Coronary artery (tissue), 2 donors: ENCODE results near the gene LAP3.
A peak's percentile ranks its signal among the peaks of the same experiment; 100 is the strongest.

ENCODE experiments used
- DNase-seq: peaks from one replicate; pipeline ENCODE4 v3.0.0-alpha.2; 2017; ENCODE audit warnings: low spot score
- H3K27ac ChIP-seq, 2 donors: fragments of 200-600 bp; sonication (generic); one replicate each; pipeline ENCODE4 v1.5.1; 2016 to 2019
- H3K4me3 ChIP-seq: fragments of 200-600 bp; sonication (generic); 2 replicates; pipeline ENCODE4 v1.5.1; 2016; ENCODE audit warnings: mild to moderate bottlenecking, moderate library complexity
- TF ChIP-seq, protein P1 (sequence below): fragments of 200-600 bp; sonication (generic); IDR thresholded peaks from one replicate; pipeline ENCODE4 v1.5.1; 2019; ENCODE audit warnings: antibody characterized with exemption

Gene LAP3

GRCh38 chr4:17578482-17578891 lies 1.5 kb downstream of the LAP3 start:
- Histone ChIP-seq H3K27ac (peak overlapping the region in 1 of 2 donors; percentile 94), H3K4me3 (peak overlapping the region; percentile 87)
- no peak for DNase-seq
- TF ChIP-seq, protein P1, sequence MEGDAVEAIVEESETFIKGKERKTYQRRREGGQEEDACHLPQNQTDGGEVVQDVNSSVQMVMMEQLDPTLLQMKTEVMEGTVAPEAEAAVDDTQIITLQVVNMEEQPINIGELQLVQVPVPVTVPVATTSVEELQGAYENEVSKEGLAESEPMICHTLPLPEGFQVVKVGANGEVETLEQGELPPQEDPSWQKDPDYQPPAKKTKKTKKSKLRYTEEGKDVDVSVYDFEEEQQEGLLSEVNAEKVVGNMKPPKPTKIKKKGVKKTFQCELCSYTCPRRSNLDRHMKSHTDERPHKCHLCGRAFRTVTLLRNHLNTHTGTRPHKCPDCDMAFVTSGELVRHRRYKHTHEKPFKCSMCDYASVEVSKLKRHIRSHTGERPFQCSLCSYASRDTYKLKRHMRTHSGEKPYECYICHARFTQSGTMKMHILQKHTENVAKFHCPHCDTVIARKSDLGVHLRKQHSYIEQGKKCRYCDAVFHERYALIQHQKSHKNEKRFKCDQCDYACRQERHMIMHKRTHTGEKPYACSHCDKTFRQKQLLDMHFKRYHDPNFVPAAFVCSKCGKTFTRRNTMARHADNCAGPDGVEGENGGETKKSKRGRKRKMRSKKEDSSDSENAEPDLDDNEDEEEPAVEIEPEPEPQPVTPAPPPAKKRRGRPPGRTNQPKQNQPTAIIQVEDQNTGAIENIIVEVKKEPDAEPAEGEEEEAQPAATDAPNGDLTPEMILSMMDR = no peak

GRCh38 chr4:17580969-17581368 lies 4.0 kb downstream of the LAP3 start:
- Histone ChIP-seq H3K27ac (no peak overlapping the region), H3K4me3 (peak overlapping the region; percentile 10)
- no peak for DNase-seq
- TF ChIP-seq, protein P1 = no peak

GRCh38 chr4:17583276-17583675 lies 6.3 kb downstream of the LAP3 start:
- DNase-seq = no peak
- TF ChIP-seq, protein P1 = no peak
- Histone ChIP-seq H3K27ac (no peak overlapping the region), H3K4me3 (no peak overlapping the region)

- DNase-seq = no peak
- Histone ChIP-seq H3K4me3 (no peak overlapping the region), H3K27ac (no peak overlapping the region)
- TF ChIP-seq, protein P1 = no peak
Observed at GRCh38 chr4:17583941-17584340, 6.9 kb downstream of the LAP3 start.

- TF ChIP-seq, protein P1 = no peak
- H3K27ac ChIP-seq = no peak overlapping the region
- H3K4me3 ChIP-seq = no peak overlapping the region
- no peak for DNase-seq
Observed at GRCh38 chr4:17584521-17585213, 7.7 kb downstream of the LAP3 start.

- no peak for DNase-seq
- H3K4me3 ChIP-seq = no peak overlapping the region
- H3K27ac ChIP-seq = no peak overlapping the region
- TF ChIP-seq, protein P1 = no peak
Observed at GRCh38 chr4:17587094-17587822, 10.3 kb downstream of the LAP3 start.

- H3K27ac ChIP-seq = no peak overlapping the region
- no peak for DNase-seq
- H3K4me3 ChIP-seq = no peak overlapping the region
- TF ChIP-seq, protein P1 = no peak
Observed at GRCh38 chr4:17589355-17589754, 12.4 kb downstream of the LAP3 start.
